GM12892 (cell line): ENCODE measurements around the gene PSMC2.

Experiments
- POLR2A ChIP-seq: IDR thresholded peaks from 2 replicates; pipeline ENCODE4 v1.6.1; 2011; ENCODE audit warnings: low read depth, low read length, control low read depth
- POLR2AphosphoS5 ChIP-seq: IDR thresholded peaks from 2 replicates; pipeline ENCODE4 v1.6.1; 2011; ENCODE audit warnings: low read depth, low read length, control low read depth
- TAF1 ChIP-seq: IDR thresholded peaks from 2 replicates; pipeline ENCODE4 v1.6.1; 2011; ENCODE audit warnings: low read depth, mild to moderate bottlenecking, control low read depth, low read length, borderline replicate concordance

- no peak for TF ChIP-seq POLR2A
- TF ChIP-seq TAF1 = no peak
- no peak for TF ChIP-seq POLR2AphosphoS5
Measured at GRCh38 chr7:103299660-103300059, 47.8 kb upstream of the PSMC2 start.
